B cell (primary cell): ENCODE results near the gene KLHL30. TPM values are rescaled to one million over a fixed set of nuclear protein-coding genes. Genes with fewer than 3 reads are reported as not detected.

Source experiments
- ATAC-seq: fragments of 200-7000 bp; cut with Tn5 transposase; one replicate; pipeline ENCODE4 v1.10.0; 2021; ENCODE audit warnings: low read depth, mild to moderate bottlenecking, moderate number of reproducible peaks, moderate library complexity
- CTCF ChIA-PET: fragments of 350-600 bp; sonication (Branson Sonifier 250); formaldehyde crosslinking; loops from one replicate; lab custom pipeline; 2021; ENCODE audit warnings: antibody characterized with exemption, inconsistent platforms; lab: Charles Lee
- POLR2A ChIA-PET: fragments of 350-600 bp; sonication (Branson Sonifier 250); formaldehyde crosslinking; loops from one replicate; lab custom pipeline; 2021; ENCODE audit warnings: antibody characterized with exemption; lab: Charles Lee
- DNase-seq: peaks from one replicate; pipeline ENCODE4 v3.0.0; 2013
- H2AFZ ChIP-seq: 2 replicates; pipeline ENCODE4 v1.6.1; 2012; ENCODE audit warnings: mild to moderate bottlenecking, low read depth, low read length; ENCODE audit not compliant: insufficient read depth, poor library complexity, severe bottlenecking
- H3K27ac ChIP-seq, 2 donors: 1 replicate in 1 of 2; 2 replicates in 1 of 2; pipeline ENCODE4 v1.5.1; 2012 to 2013; ENCODE audit warnings: low read length in 2 of 2, mild to moderate bottlenecking in 2 of 2, moderate library complexity in 1 of 2
- H3K27me3 ChIP-seq, 4 experiments: fragments of 200-600 bp in 1 of 4; sonication (generic) in 1 of 4; replicated peaks in 1 of 4; 1 replicate in 2 of 4; 2 replicates in 2 of 4; pipeline versions ENCODE4 v1.6.1 to v1.7.0; 2013 to 2016; ENCODE audit warnings: low read length in 3 of 4, mild to moderate bottlenecking in 2 of 4, mixed read lengths in 1 of 4, moderate library complexity in 1 of 4; ENCODE audit not compliant: insufficient read depth in 4 of 4, control insufficient read depth in 3 of 4; ENCODE audit errors: control extremely low read depth in 1 of 4
- H3K36me3 ChIP-seq, 2 experiments: replicated peaks in 1 of 2; 1 replicate in 1 of 2; 2 replicates in 1 of 2; pipeline versions ENCODE4 v1.6.1 to v1.7.1; 2013; ENCODE audit warnings: low read length in 1 of 2; ENCODE audit not compliant: insufficient read depth in 2 of 2, control insufficient read depth in 1 of 2; ENCODE audit errors: control extremely low read depth in 1 of 2, extremely low read depth in 1 of 2
- H3K4me1 ChIP-seq, 2 donors: fragments of 200-600 bp in 1 of 2; sonication (generic) in 1 of 2; 1 replicate in 1 of 2; 2 replicates in 1 of 2; pipeline versions ENCODE4 v1.5.1 to v1.6.1; 2013 to 2017; ENCODE audit warnings: low read length in 2 of 2; ENCODE audit not compliant: control insufficient read depth in 2 of 2, insufficient read depth in 2 of 2
- H3K4me2 ChIP-seq: replicated peaks from 2 replicates; pipeline ENCODE3; 2012; ENCODE audit warnings: mild to moderate bottlenecking, low read depth, low read length; ENCODE audit not compliant: poor library complexity, severe bottlenecking
- H3K4me3 ChIP-seq, 5 experiments: fragments of 200-600 bp in 1 of 5; sonication (generic) in 1 of 5; 1 replicate in 3 of 5; 2 replicates in 2 of 5; pipeline versions ENCODE4 v1.5.1 to v1.7.0; 2011 to 2016; ENCODE audit warnings: low read length in 4 of 5, mild to moderate bottlenecking in 4 of 5, low read depth in 2 of 5, control low read depth in 1 of 5, moderate library complexity in 1 of 5; ENCODE audit not compliant: insufficient read depth in 1 of 5; ENCODE audit errors: control extremely low read depth in 1 of 5, extremely low read depth in 1 of 5
- H3K79me2 ChIP-seq: fragments of 200-600 bp; sonication (generic); one replicate; pipeline ENCODE4 v1.6.0; 2016; ENCODE audit warnings: low read length; ENCODE audit not compliant: control insufficient read depth, insufficient read depth
- H3K9ac ChIP-seq: fragments of 200-600 bp; sonication (generic); 2 replicates; pipeline ENCODE4 v1.6.1; 2017; ENCODE audit warnings: mild to moderate bottlenecking, low read length, moderate library complexity
- H3K9me3 ChIP-seq, 3 donors: one replicate each; pipeline versions ENCODE4 v1.6.1 to v1.7.1; 2013; ENCODE audit warnings: low read length in 2 of 3; ENCODE audit not compliant: control insufficient read depth in 2 of 3, insufficient read depth in 1 of 3; ENCODE audit errors: control extremely low read depth in 1 of 3
- H4K20me1 ChIP-seq: 2 replicates; pipeline ENCODE4 v1.6.0; 2012; ENCODE audit warnings: mild to moderate bottlenecking, low read length; ENCODE audit not compliant: insufficient read depth, control insufficient read depth, poor library complexity, severe bottlenecking
- H3K27ac Mint-ChIP-seq: one replicate; pipeline ENCODE4 v1.8.0; 2021; ENCODE audit warnings: mixed read lengths
- H3K27me3 Mint-ChIP-seq: one replicate; pipeline ENCODE4 v1.8.0; 2021; ENCODE audit warnings: mixed read lengths
- H3K4me1 Mint-ChIP-seq: one replicate; pipeline ENCODE4 v1.8.0; 2021; ENCODE audit warnings: mixed read lengths
- H3K4me3 Mint-ChIP-seq: one replicate; pipeline ENCODE4 v1.8.0; 2021; ENCODE audit warnings: mixed read lengths
- H3K9me3 Mint-ChIP-seq: one replicate; pipeline ENCODE4 v1.8.0; 2022; ENCODE audit warnings: mixed read lengths; ENCODE audit not compliant: insufficient read depth
- EZH2 ChIP-seq: IDR thresholded peaks from 2 replicates; pipeline ENCODE4 v1.6.1; 2012; ENCODE audit warnings: borderline replicate concordance, low read depth, mild to moderate bottlenecking, moderate library complexity, low read length; ENCODE audit not compliant: insufficient read depth, poor library complexity, severe bottlenecking
- whole genome bisulfite sequencing: methylation state at CpG from one replicate; pipeline ENCODE4 v1.1.5; 2013; ENCODE audit warnings: missing lambda C conversion rate; ENCODE audit not compliant: insufficient coverage; 5-methylcytosine and 5-hydroxymethylcytosine counted together
- intact Hi-C: fragments of 100-400 bp; cut with micrococcal nuclease; formaldehyde crosslinking; loops from one replicate; pipeline ENCODE4 v1.10.0; 2022
- polyA plus RNA-seq: library from polyadenylated mRNA; depleted of rRNA; stranded (reverse); fragments of >200 nt; gene quantifications from 2 replicates; pipeline ENCODE4 v1.2.3, GENCODE V29; 2012
- total RNA-seq, 2 donors: library from RNA; stranded (reverse); fragments of 120-200 nt in 1 of 2; gene quantifications; 1 replicate in 1 of 2; 2 replicates in 1 of 2; pipeline versions ENCODE4 v1.2.3 to v1.2.4, GENCODE V29; 2013 to 2022
- TF ChIP-seq, protein P1 (sequence below): fragments of 200-600 bp; IDR thresholded peaks from one replicate; pipeline ENCODE4 v1.8.0; 2022; ENCODE audit warnings: antibody characterized with exemption, mild to moderate bottlenecking

KLHL30 gene
- total and polyA plus RNA-seq, 2 donors (not counting 1 experiment from before 2014, with no cell fraction given) = not detected

DNA sequence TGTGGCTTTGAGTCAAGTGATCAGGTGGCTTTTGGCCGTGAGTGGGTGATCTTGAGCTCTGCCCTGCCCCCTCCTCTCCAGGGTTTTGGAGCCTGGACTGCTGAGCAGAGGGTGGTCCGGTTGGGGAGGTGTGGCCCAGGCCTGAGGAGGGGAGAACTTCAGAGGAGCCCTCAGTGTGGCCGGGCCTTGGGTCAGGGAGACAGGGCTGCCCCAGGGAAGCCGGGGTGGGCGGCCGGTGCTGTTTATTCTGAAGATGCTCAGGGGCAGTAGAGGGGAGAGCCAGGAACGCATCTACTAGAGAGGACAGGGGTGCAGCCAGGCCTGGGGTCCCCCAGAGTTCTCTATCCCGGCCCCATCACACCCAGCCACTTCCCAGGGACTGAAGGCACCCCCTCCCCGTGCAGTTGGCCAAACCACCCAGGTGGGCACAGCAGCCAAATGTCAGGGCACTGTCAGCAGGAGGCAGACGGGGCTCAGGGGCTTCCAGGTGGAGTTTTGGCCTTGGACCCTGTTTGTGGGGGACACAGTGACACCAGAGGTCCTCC lies 21.3 kb downstream of the KLHL30 start:
- intact Hi-C loops = loop anchor here (1.0 kb wide), 1 partner anchor 104 kb away; no protein-coding TSS in a partner anchor
- H3K27ac ChIP-seq = no peak overlapping the region
- H3K4me3 ChIP-seq = peak overlapping the region in 1 of 5 experiments; percentile 30
- ATAC-seq (no peak), DNase-seq (no peak)
- POLR2A ChIA-PET = no interaction called here
- CTCF ChIA-PET = interaction anchor here (1.0 to 2.9 kb wide), 4 partner anchors 8 to 302 kb away, joined by 3 to 22 read pairs (median 4); no protein-coding TSS in a partner anchor
- TF ChIP-seq EZH2 = no peak
- TF ChIP-seq, protein P1, sequence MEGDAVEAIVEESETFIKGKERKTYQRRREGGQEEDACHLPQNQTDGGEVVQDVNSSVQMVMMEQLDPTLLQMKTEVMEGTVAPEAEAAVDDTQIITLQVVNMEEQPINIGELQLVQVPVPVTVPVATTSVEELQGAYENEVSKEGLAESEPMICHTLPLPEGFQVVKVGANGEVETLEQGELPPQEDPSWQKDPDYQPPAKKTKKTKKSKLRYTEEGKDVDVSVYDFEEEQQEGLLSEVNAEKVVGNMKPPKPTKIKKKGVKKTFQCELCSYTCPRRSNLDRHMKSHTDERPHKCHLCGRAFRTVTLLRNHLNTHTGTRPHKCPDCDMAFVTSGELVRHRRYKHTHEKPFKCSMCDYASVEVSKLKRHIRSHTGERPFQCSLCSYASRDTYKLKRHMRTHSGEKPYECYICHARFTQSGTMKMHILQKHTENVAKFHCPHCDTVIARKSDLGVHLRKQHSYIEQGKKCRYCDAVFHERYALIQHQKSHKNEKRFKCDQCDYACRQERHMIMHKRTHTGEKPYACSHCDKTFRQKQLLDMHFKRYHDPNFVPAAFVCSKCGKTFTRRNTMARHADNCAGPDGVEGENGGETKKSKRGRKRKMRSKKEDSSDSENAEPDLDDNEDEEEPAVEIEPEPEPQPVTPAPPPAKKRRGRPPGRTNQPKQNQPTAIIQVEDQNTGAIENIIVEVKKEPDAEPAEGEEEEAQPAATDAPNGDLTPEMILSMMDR = no peak
- H3K9me3 Mint-ChIP-seq = no peaks in the 10 kb centered on the region
- H3K36me3 ChIP-seq = no peaks in the 10 kb centered on the region
- H3K79me2 ChIP-seq = no peaks in the 10 kb centered on the region
- peaks cover 16 to 19% of the 10 kb centered on the region in 2 donors for H3K4me1 ChIP-seq
- H3K27me3 Mint-ChIP-seq = peaks cover 15% of the 10 kb centered on the region
- H3K4me3 Mint-ChIP-seq = peak overlapping the region; percentile 84
- no peak overlapping the region for H3K27ac Mint-ChIP-seq
- no peaks in the 10 kb centered on the region for H4K20me1 ChIP-seq
- H3K4me1 Mint-ChIP-seq = peaks cover 15% of the 10 kb centered on the region
- H2AFZ ChIP-seq = peak overlapping the region; percentile 51
- H3K4me2 ChIP-seq = peak overlapping the region; percentile 81
- H3K9me3 ChIP-seq = peaks cover 0 to 17% (median 0%) of the 10 kb centered on the region in 3 donors
- H3K27me3 ChIP-seq = peaks cover 0 to 32% (median 8%) of the 10 kb centered on the region in 4 experiments
- H3K9ac ChIP-seq = peak overlapping the region; percentile 42
- 30% methylated on average over 10 of the region's 10 CpGs for WGBS
